AML-193 (cell line): ENCODE measurements around the gene MAPK11.
A peak's percentile ranks its signal among the peaks of the same experiment; 100 is the strongest.

Experiments used
- DNase-seq, 2 experiments: peaks; one replicate each; lab custom pipeline; 2025; lab: John Stamatoyannopoulos, UW

The MAPK11 gene

GRCh38 chr22:50307890-50308596 is 37.9 kb upstream of the MAPK11 start:
- DNase-seq = no peak

- no peak for DNase-seq
Measured at GRCh38 chr22:50306753-50307749, 36.9 kb upstream of the MAPK11 start, which contains the start of gene PLXNB2. Gene PLXNB2, minus strand, starts transcription at chr22:50307646. Its CDS starts 17,062 bp downstream, at chr22:50290584.

- DNase-seq = peak in 1 of 2 experiments; percentile 11
Measured at GRCh38 chr22:50305923-50306566, 35.9 kb upstream of the MAPK11 start.

- no peak for DNase-seq
Measured at GRCh38 chr22:50305393-50305922, 35.3 kb upstream of the MAPK11 start.

GRCh38 chr22:50304528-50305392 is 34.6 kb upstream of the MAPK11 start:
- no peak for DNase-seq

- DNase-seq = peak in 1 of 2 experiments; percentile 6
Measured at GRCh38 chr22:50303848-50304527, 33.8 kb upstream of the MAPK11 start.

GRCh38 chr22:50303515-50303847 is 33.3 kb upstream of the MAPK11 start:
- DNase-seq = no peak

- no peak for DNase-seq
Measured at GRCh38 chr22:50302564-50302963, 32.4 kb upstream of the MAPK11 start.

- no peak for DNase-seq
Measured at GRCh38 chr22:50302041-50302541, 31.9 kb upstream of the MAPK11 start.

GRCh38 chr22:50301581-50301991 is 31.4 kb upstream of the MAPK11 start:
- no peak for DNase-seq

GRCh38 chr22:50300620-50301257 is 30.6 kb upstream of the MAPK11 start:
- DNase-seq = no peak

GRCh38 chr22:50299785-50300619 is 29.8 kb upstream of the MAPK11 start:
- no peak for DNase-seq

GRCh38 chr22:50298937-50299784 is 29.0 kb upstream of the MAPK11 start:
- no peak for DNase-seq

GRCh38 chr22:50298266-50298637 is 28.1 kb upstream of the MAPK11 start:
- no peak for DNase-seq

GRCh38 chr22:50297510-50298265 is 27.5 kb upstream of the MAPK11 start:
- DNase-seq = no peak

- no peak for DNase-seq
Measured at GRCh38 chr22:50296658-50297490, 26.7 kb upstream of the MAPK11 start.

GRCh38 chr22:50294319-50294656 is 24.1 kb upstream of the MAPK11 start:
- no peak for DNase-seq
